ENCODE data around the gene BRINP3.

GRCh38 chr1:190464690-190465089, 13.0 kb downstream of the BRINP3 start:
- TF ChIP-seq CTCF (IDR thresholded peaks at IDR 0.05; ENCODE audit: low read length), result no peak
- no peak for TF ChIP-seq EZH2 (IDR thresholded peaks at IDR 0.05; ENCODE audit: borderline replicate concordance, low read length)
